Activated CD8-positive, alpha-beta memory T cell treated with anti-CD3 and anti-CD28 coated beads for 1 hour (primary cell): ENCODE results near the gene DCLK2.
"Not testable (repeated sequence)": the region's sequence is repeated elsewhere in the genome, so short reads cannot be mapped to it uniquely, and the experiment has no call there.

Experiments
- DNase-seq, 2 donors: peaks; one replicate each; pipeline ENCODE4 v3.0.0-alpha.2; 2020; ENCODE audit warnings: low read depth in 1 of 2; ENCODE audit errors: extremely low read depth in 1 of 2

DCLK2 gene

DNA sequence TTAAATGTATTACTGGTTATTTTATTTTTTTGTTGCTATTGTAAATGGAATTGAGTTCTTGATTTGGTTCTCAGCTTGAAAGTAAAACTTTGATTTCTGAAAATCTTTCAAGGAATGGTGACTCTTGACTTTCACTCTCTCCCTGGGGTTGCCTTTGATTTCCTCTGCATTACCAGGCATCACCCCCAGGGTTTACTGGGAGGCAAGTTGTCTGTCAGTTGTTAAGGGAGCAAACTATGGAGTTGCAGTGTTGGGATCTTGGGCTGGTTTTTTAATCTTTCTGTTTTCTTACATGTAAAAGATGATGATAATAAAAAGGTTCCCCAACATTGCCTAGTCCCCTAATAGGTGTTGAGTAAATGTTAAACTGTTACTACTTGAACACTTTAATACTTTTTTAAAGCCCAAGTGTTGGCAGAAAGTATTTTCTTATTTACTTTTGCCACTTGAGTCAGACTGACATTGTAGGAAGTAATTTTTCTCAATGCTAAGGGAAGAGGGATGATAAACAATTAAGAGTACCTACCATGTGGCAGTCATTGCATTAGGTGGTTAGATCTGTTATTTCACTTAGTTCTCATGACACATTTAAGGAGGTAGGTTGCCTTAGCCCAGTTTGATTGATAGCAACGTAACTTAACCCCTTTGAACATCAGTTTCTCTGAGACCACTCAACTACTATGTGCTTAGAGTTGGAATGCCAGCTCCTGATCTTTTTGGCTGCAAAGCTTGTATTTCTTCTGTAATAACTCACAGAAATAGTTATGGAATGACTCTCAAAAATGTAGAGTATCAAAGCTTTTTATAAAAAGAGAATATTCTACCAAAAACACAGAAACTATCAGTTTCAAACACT is 67.1 kb downstream of the DCLK2 start:
- DNase-seq, result no peak

DNA sequence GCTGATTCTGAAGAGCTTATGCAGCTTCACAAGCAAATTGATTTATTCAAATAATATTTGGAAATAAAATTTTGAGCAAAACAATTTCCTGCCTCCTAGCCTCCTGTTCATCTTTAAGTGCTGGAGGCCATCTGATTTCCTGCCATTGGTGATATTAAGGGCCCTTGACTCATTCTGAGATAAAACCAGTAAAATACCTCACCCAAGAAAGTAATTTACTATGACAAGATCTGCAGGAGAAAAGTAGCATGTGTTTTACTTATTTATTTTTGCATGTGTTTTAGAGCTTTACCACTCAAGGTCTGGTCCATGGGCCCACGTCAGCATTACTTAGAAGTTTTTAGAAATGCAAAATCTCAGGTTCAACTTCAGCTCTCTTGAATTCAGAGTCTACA is 67.7 kb downstream of the DCLK2 start:
- DNase-seq, result no peak

DNA sequence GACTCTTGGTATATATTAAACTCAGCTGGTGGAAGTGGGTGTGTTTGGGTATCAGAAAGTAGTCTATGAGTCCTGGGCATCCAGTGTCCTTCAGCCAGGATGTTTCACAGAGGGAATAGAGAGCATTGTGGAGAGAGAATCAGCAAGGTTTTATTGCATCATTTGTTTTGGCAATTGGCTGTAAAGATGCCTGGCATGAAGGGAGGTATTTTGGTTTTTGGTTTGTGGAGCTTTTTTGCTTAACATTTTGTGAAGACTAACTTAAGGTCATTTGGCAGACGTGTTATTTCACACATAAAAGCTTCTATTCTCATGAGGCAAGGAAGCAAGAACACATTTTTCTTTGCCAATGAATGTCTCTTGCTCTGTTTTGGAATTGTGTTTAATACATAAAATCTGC is 71.1 kb downstream of the DCLK2 start:
- DNase-seq, result no peak

DNA sequence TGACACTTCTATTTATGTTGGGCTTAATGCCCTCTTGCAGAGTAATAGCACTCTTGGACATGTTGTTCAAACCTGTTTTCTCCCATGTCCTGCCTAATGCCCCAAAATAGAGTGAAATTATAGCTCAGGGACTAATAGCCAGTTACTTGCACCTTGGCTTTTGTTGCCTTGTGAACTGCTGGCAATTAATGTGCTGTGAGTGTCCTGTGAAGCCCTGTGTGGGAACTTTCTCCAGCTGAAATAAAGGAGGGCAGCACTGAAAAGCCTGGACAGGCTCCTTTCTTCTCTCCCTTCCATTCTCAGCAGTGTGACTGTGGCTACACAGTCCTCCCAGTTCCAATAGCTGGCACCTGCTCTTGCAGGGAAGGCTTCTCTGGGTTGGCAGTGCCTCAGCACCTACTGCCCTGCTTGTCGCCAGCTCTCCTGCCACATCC is 72.4 kb downstream of the DCLK2 start:
- DNase-seq, result no peak

DNA sequence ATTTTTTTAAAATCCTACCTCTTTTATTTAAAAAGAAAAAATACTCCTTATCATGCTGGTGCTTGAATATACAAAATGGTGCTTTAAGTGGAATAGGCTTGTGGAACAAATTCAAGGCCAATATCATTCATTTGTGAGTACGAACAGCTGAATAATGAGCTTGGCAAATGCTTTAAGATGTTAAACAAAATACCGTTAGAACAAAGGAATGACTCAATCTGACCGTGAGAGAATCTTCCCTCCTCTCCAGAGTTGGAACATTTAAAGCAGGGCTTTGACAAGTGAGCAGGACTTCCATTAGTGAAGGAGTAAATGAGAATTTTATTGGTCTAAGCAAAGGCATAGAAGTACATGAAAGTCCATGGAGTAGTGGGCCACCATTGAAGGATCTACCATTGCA is 74.5 kb downstream of the DCLK2 start:
- DNase-seq, result no peak

DNA sequence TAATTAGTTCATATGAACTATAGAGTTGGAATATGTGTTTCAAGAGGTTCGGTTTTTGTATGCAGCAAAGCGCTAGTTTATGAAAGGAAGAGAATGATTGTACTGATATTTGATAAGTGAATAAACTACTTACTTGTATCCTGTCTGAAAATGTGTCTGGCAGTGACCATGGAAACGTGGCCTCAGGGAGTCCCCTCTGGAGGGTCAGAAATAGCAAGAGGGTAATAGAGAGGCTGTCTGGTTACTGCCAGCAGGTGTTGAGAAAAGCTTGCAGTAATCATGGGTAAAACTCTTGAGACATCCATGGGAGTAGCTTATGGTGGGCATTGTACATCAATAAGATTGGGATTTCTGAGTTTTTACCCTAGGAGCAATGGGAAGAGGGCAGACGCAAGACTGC is 77.1 kb downstream of the DCLK2 start:
- no peak for DNase-seq

DNA sequence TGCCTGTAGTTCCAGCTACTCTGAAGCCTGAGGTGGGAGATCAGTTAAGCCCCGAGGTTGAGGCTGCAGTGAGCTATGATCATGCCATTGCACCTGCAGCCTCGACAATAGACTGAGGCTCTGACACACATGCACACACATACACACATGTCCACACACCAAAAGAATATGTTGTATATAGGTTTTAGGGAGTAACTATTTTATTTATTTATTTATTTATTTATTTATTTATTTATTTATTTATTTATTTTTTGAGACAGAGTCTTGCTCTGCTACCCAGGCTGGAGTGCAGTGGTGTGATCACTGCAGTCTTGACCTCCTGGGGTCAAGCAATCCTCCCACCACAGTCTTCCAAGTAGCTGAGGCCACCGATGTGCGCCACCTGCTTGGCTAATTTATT is 78.3 kb downstream of the DCLK2 start:
- no peak for DNase-seq

DNA sequence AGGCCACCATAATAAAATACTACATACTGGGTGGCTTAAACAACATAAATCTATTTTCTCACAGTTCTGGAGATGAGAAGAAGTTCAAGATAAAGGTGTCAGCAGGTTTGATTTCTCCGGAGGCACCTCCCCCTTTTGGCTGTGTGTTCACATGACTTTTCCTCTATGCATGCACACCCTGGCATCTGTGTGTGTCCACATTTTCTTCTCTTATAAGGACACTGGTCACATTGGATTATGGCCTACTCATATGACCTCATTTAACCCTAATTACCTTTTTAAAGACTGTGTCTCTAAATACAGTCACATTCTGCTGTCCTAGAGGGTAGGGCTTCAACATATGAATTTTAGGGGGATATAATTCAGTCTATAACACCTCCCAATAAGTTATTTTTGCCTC is 79.8 kb downstream of the DCLK2 start:
- no peak for DNase-seq

DNA sequence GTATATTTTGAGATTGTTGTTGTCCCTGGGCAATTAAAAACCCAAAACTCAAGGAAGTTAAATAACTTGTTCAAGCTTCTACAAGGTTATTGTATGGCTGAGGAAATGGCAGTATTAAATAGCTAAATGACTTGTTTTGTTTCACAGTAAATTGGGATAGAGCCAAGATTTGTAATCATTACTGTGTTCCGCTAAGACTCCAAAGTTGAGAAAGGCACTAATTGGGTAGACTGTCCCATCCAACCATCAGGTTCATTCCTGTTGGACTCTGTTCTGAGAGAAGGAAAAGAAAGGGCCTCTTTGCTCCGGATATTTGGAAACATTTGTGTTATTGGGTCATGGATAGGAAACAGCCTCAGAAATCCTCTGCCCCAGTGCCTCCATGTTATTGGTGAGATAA is 82.2 kb downstream of the DCLK2 start:
- DNase-seq, result no peak

DNA sequence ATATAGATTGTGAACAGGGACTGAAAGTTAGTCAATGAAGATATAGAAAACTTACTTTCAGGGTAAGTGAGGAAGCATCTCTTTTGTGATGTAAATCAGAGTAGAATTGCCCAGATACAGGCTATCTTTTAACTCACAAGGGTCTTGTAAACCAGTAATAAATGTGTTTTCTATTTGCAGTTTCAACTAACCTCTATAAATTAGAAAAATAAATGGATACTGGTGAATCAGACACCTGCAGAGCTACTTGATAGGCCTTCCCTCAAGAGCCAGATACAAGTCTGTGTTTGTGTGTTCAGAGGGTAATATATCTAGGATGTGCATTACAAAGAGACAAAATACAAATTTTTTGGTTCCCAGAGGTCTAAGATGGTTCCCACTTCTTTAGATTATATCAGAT is 82.9 kb downstream of the DCLK2 start:
- DNase-seq, result no peak

DNA sequence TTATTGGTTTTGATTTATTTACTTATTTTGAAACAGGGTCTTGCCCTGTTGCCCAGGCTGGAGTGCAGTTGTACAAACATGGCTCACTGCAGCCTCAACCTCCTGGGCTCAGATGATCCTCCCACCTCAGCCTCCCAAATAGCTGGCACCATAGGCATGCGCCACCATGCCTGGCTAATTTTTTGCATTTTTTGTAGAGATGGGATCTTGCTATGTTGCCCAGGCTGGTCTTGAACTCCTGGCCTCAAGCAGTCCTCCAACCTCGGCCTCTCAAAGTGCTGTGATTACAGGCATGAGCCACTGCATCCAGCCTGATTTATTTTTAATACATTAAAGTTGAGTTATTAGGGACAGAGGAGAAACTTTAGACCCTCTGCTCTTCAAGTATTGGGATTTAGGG is 83.8 kb downstream of the DCLK2 start:
- DNase-seq, result not testable (repeated sequence)

DNA sequence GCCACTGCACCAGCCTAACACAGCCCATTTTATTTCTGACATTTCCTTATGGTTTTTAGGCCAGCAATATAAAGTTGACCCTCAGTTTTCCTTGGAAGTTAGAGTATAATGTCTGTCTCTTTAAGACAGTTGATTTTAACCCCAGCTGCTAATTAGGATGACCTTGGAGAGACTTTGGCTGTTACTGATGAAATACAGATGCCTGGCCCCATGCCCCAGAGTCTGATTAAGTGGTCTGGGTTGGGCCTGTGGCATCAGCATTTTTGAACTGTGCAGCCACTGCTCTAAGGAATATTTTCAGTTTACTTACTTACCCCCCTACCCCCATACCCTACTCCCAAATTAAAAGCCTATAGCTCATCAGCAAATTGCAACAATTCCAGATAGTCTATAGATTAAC is 85.8 kb downstream of the DCLK2 start:
- no peak for DNase-seq

DNA sequence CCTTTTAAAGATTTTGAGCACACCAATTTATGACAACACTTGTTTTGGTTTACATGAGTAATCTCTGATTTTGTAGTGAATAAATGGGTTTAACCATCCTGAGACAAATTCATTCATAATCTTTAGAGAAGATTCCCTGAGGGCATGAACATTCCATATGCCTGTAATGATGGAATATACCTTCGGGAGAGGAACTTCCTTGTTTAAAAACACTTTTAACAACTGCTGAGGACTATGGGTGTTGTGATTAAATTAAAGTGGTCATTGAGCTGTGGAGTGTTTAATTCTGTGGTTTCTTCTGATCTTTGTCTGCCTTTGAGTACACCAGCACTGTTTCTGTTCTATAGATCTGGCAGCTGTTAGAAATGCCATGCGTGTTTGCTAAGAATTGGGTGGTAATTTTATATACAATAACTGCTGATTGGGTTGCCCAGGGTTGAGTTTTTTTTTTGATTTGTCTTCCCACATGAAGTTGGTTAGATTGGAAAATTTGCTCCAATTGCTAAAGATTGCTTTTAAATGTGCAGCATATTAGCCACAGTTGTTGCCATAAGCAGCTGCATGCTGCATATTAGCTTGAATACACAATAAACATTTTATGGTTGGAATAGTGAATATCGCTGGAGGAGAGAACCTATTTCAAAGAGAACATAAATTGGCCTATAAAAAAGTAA is 86.8 kb downstream of the DCLK2 start:
- no peak for DNase-seq

DNA sequence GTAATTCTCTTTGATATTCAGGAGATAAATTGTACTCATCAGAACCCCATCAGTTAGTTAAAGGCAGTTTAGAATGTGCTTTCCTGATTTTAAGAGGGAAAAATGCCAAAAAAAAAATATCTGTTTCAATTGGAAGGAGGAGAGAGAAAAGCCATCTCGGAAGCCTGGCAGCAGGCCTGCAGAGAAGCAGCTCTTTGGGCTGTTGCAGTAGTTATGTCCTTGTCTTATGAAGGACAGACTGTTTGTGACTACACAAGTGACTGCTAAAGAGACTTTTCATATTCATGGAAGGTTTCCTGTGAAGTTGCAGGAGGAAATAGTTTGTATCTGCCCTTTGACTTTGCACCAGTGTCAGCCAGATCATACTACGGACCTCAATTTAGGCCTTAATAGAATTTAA is 88.8 kb downstream of the DCLK2 start:
- DNase-seq, result no peak

DNA sequence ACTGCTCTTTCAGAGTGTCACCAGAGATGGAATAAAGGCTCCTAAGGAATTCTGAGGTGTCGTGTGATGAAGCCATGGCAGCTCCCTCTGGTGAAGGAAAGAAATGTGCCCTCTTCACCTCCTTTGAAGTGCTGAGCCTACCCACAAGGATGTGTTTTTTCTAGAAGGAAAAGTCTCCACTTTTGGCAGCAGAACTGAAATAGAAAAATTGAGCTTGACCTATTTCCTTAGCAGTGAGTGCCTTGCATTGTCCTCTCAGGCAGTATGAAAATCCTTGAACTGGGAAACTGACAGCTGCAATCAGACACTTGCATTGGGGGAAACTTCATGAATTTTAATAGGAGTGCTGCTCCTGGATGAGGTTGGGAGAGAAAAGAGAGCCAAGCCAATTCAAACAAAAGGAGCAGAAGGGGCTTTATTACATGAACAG is 95.2 kb downstream of the DCLK2 start:
- no peak for DNase-seq

DNA sequence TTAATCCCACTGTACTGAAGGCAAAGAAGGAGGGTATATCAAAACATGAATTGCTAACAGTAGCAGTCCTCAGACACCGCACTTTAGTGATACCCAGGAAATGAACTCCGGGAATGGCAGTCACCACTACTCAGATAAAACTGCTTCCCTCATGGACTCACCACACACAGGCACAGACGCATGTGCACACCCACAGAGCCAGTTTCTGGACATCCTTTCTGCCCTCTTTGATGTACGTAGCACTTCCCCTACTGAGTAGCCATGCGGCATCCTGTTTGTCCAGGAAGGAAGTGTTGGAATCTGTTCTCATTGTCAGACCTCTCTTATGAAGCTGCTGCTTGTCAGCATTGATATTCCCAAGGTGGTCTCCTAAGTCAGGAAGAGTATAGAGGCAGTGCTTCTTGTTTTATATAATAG is 95.7 kb downstream of the DCLK2 start:
- no peak for DNase-seq

DNA sequence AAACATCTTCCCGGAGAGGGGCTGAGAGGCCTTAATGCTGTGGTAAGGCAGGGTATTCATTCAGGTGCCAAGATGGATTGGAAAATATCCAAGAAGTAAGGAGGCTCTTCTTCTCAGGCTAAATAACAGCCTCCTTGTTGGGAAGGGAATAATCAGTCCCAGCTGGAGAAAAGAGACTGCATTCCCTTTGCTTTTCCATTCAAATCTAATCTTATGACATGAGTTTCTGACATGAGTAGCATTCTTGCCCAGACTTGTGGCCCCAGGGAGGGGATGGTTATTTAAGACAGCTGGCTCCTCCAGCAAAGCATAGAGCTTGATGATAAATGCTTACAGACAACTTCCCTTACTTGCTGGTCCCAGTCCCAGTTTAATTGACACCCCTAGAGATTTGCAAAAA is 98.3 kb downstream of the DCLK2 start:
- no peak for DNase-seq

DNA sequence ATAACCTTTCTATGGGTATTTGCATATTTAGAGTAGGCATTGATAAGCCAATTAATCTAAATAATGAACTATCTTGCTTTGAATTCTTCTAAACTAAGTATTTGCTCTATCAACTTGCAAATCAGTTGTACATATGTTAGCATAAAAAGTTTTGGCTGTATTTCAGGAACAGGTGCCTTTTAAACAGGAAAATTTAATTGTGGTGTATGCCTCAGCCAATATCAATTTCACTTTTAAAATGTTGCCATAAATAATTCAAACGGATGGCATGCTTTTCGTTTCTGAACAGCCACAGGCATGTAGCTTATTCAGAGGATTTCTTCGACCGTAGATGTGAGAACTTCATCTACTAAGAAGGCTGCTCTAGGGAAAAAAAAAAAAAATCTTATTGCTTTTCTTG is 99.9 kb downstream of the DCLK2 start:
- no peak for DNase-seq

DNA sequence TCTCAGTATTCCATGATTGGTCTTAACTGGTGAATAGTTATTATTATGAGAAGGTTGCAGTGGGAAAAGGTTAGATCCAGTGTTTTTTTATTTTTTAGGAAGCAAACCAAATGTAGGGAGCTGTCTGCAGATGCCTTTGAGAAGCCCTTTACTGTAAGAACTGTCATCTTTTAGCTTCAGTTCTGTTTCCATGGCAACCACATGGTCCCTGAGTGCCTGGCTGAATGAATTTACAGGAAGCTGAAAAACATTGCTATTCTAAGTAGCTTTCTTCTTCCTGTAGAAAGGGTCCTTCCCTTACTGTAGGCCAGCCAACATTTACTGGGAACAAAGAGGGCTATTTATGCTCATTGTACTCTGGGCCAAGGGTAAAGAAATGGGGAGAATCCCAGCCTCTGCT is 103.3 kb downstream of the DCLK2 start:
- no peak for DNase-seq

DNA sequence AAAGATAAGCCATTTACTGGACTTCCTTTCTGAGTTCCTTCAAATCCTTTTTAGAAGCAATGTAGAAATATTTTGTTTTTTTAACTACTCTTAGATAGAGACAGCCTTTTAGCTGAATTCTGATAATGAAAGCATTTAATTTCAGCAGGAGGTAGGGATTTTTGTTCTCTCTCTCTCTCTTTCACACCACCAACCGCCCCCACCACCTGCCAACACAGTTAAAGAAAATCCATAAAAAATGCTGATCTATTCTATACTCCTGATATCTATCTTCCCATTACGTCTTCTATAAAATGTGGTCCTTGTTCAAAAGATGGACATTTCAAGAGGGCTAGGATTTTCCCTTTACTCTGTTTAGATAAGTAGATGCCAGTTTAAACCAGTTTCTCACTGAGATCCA is 104.5 kb downstream of the DCLK2 start:
- DNase-seq, result no peak

DNA sequence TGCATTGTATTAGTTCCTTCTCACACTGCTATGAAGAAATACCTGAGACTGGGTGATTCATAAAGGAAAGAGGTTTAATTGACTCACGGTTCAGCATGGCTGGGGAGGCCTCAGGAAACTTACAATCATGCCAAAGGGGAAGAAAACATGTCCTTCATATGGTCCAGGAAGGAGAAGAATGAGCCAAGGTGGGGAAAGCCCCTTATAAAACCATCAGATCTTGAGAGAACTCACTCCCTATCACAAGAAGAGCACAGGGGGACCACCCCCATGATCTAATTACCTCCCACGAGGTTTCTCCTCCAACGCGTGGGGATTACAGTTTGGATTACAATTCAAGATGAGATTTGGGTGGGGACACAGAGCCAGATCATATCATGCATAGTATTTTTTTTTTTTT is 106.8 kb downstream of the DCLK2 start:
- not testable (repeated sequence) for DNase-seq

DNA sequence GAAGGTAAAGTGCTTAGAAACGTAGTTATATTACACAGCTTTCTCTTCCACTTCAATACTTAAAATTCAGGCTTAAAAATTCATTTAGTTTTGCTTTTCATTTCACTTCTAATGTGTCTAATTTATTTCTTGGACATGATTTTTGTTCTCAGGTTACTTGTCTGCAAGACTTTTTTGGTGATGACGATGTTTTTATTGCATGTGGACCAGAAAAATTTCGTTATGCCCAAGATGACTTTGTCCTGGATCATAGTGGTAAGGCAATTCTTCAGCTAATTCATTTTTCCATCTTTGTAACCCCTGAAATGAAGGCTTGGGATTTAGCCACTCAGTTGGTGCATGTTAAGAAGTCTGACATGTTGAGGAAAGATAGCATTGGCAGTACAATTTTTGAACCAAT is 114.7 kb downstream of the DCLK2 start:
- DNase-seq, result no peak
